EH (cell line): ENCODE data around the gene ARIH1.

Experiments used
- DNase-seq: peaks from one replicate; pipeline ENCODE4 v3.0.0-alpha.2; 2015; ENCODE audit warnings: low read depth

ARIH1 gene

DNA sequence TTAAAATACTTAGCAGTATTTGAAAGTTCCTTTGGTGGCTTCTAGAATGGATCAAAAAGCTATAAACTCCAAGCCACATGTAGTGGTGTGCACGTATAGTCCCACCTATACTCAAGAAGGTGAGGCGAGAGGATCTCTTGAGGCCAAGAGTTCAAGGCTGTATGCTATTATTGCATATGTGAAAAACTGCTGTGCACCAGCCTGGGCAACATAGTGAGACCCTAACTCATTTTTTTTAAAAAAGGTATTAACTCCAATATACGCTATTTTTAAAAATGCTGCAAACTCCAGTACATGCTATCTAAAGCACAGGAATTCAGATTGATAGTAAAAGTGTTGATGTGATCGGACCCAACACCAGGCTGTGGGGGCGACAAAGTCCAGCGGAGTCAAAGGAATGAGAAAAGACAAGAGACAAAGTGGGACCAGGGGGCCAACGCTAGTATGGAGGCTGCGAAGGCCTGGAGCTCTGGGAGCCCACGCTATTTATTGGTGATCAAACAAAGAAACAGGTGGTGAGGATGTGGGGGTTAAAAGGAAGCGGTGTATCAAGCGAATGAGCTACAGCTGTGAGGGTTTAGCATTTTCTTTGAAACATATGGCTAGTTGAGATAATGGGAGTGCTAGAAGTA is 66.6 kb downstream of the ARIH1 start:
- no peak for DNase-seq

DNA sequence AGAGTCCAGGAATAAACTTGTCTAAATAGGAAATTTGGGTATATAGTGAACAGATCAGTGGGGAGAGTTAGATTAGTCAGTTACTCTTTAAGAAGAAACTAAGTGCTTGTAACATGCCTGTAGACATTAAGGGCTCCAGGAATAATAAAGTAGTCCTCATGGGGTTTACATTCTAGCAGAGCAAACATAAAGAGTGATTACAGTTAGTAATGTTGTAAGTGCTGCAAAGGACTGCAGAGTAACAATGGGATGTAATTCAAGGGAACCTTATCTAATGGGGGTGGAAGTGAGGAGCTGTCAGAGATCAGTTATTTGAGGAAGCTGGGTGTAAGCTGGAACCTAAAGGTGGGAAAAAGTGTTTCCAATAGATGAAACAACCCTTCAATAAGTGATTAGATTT is 67.5 kb downstream of the ARIH1 start:
- no peak for DNase-seq

- no peak for DNase-seq
These were observed 71.0 kb downstream of the ARIH1 start for GRCh38 chr15:72545156-72545555.

DNA sequence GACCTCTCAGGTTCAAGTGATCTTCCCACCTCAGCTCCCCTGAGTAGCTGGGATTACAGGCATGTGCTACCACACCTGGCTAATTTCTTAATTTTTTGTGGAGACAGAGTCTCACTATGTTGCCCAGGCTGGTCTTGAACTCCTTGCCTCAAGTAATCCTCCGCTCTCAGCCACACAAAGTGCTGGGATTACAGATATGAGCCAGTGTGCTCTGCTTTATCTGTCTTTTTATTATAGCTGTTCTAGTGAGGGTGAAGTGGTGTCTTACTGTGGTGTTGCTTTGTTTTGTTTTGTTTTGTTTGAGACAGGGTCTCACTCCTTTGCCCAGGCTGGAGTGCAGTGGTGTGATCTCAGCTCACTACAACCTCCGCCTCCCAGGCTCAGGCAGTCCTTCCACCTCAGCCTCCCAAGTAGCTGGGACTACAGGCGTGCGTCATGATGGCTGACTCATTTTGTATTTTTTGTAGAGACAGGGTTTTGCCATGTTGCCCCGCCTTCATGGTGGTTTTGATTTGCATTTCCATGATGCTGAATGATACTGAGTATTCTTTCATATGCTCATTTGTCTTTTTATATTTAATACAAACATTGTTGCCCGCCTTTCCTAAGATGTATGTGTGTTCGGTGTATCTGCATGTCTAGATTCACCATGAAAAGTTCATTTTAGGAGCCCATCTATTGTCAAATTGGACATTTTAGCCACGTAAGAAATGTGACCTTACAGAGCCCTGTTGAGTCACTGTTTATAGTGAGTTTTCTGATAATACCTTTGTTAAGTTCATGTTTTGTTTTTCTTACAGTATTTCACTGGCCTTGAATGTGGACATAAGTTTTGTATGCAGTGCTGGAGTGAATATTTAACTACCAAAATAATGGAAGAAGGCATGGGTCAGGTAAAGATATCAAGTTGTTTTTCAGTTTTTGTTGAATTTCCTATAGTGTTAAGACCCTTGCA is 80.6 kb downstream of the ARIH1 start:
- DNase-seq: peak; percentile 61

GRCh38 chr15:72559781-72560180 is 85.7 kb downstream of the ARIH1 start:
- no peak for DNase-seq

GRCh38 chr15:72560458-72560857 is 86.3 kb downstream of the ARIH1 start:
- DNase-seq: no peak

DNA sequence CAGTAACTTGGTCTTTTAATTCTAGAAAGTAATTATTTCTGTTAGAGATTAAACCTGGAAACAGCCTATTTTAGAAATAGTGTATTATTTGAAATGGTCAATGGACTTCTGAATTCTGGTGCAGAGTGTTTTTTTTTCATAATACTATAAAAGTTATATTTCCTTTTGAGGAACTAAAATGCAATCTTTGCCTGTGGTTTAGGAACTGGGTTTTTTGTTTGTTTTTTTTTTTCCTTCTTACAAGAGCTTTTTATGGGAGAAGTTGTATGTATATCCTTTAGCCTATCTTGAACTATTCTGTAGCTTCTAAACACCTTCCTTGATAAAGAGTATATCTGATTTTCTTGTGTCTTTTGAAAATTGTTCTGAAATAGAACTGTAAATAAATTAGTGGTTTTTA is 88.3 kb downstream of the ARIH1 start:
- no peak for DNase-seq

- DNase-seq: no peak
These were observed 88.7 kb downstream of the ARIH1 start for GRCh38 chr15:72562878-72563277.

- DNase-seq: no peak
These were observed 90.0 kb downstream of the ARIH1 start for GRCh38 chr15:72564091-72564490.

DNA sequence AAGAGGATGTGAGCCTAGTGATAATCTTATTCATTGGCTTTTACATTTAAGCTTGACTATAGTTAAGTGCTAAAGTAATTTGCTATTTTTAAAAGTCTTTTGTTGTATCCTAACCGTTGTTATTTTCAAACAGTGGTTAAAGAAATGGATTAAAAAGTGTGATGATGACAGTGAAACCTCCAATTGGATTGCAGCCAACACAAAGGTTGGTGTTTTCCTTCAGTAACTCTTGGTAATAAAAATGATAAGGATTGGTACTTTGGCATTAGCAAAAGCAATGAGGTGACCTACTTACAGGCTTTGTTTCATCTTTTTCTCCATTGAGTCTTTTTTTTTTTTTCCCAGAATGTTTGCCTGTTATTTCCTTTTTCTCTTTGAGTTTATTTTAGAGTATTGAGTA is 92.8 kb downstream of the ARIH1 start:
- DNase-seq: no peak

DNA sequence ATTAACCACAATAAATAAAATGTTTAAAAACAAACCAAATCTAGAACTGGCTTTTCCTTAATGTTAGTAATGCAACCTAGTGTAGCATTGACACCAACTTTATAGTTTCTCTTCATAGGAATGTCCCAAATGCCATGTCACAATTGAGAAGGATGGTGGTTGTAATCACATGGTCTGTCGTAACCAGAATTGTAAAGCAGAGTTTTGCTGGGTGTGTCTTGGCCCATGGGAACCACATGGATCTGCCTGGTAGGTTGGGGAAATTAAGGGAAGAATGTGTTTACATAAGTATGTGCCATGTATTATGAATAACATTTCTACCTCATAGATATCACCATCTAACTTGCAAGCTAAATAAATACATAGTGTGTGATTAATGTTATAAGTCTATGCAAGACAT is 95.9 kb downstream of the ARIH1 start:
- DNase-seq: no peak

GRCh38 chr15:72579814-72580213 is 105.7 kb downstream of the ARIH1 start:
- no peak for DNase-seq

- DNase-seq: peak; percentile 40
These were observed 109.9 kb downstream of the ARIH1 start for GRCh38 chr15:72584006-72584405.

DNA sequence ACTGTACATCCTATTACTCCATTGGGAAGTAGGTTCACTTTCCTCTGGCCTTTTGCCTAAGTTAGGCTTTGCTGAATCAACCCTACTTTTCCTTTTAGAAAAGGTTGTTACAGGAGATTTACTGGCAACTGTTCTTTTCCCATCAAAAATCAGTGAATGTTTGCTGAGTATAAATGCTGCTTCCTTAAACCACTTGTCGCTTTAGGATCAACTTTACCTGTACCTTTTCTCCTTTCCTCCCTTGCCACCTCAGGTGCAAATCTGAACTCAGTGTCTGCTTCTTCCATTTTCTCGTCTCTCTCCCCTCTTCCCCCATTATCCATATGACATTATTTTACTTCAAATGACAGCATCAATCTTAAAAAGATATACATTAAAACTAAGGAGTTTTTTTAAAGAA is 110.9 kb downstream of the ARIH1 start:
- no peak for DNase-seq

GRCh38 chr15:72585476-72586058 is 111.4 kb downstream of the ARIH1 start:
- DNase-seq: peak; percentile 31

DNA sequence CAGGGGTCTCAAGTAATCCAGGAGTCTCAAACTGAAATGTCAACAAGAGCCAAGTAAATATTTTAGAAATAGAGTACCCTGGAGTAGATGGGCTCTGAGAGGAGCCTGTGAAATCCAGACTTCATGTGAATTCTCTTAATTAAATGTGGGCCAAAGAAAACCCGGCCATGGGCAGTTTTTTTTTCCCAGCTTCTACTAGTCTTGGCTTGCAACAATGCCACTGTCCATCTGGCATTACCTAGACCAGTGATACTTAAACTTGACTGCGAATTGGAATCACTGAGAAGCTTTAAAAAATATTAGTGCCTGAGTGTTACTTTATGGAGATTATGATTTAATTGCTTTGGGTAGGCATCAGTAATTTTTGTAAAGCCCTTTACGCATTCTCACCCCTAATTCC is 114.0 kb downstream of the ARIH1 start:
- no peak for DNase-seq

DNA sequence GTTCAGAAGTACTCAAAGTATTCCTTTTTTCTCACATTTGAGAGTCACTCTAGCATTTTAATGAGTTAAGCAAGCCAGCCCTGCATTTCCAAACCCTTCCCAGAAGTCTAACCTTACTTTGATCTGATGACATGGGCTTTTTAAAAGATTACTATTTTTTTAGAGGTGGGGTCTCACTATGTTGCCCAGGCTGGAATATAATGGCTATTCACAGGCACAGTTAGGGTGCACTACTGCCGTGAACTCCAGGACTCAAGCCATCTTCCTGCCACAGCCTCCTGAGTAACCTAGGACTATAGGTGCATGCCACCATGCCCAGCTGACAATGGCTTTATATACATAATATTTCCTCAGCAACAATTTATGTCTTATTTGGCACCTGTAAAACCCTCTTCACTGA is 116.3 kb downstream of the ARIH1 start:
- no peak for DNase-seq

DNA sequence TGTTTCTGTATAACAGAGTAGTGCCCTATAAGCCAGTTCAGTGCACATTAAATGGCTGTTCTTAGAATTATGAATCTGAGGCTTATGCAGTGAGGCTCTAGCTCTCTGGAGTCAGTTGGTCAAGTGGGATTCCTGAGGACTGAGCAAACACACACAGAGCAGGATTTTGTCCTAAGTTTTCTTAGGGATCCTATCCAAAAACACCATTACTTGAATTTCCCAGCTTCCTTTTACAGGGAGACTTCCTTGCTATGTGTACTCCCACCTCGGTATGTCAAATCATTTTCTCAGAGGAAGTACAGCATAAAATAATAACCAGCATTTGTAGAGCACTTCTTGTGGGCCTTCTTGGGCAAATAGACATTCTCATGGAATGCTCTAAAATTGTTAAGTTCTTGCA is 117.2 kb downstream of the ARIH1 start:
- peak; percentile 89 for DNase-seq

- DNase-seq: no peak
These were observed 118.0 kb downstream of the ARIH1 start for GRCh38 chr15:72592097-72592496.

DNA sequence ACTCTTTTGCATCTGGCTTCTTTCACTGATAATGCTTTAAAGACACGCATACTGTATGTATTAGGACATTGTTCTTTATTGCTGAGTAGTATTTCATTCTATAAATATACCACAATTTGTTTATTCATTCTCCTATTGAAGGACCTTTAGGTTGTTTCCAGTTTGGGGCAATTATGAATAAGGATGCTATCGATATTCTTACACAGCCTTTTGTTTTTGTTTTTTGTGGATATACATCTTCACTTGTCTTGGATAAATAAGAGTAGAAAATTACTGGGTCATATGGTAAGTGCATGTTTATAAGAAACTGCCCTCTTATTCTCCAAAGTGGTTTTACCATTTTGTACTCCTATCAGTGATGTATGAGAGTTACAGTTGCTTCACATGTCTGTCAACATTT is 118.5 kb downstream of the ARIH1 start:
- no peak for DNase-seq

DNA sequence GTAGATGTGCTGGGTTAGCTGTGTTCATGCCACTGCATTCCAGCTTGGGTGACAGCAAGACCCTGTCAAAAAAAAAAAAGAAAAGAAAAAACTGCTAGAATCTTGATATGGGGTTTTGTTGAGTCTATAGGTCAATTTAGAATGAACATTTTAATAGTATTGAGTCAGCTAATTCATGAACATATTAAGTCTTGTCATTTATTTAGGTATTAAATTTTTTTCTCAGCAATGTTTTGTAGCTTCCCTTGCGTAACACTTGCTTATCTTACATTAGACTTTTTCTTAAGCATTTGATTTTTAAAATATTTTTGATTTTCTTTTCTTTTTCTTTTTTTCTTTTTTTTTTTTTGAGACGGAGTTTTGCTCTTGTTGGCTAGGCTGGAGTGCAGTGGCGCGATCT is 119.7 kb downstream of the ARIH1 start:
- no peak for DNase-seq

GRCh38 chr15:72599855-72600464 is 125.8 kb downstream of the ARIH1 start:
- DNase-seq: peak; percentile 66

DNA sequence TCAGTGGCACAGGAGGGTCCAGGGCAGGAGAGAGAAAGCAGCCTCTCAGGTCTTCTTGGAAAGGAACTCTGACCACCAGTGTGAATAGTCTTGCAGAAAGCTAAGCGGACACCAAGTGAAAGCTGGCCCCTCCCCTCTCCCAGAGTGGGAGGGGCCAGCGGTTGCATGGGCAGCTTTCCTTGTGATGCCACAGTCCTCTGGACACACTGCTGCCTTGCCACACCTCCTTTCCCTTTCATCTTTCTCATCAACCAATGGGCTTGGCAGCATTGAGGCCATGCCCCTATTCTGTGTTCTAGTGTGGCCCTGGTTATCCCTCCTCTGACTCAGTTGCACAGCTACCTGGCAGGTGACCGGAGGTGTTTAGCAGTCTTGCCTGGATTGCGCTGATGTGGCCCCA is 130.7 kb downstream of the ARIH1 start:
- DNase-seq: peak; percentile 7
